Osteoblast (primary cell): ENCODE measurements around the gene LASP1. TPM values are rescaled to one million over a fixed set of nuclear protein-coding genes. Genes with fewer than 3 reads are reported as not detected.

Experiments
- DNase-seq: peaks from one replicate; pipeline ENCODE4 v3.0.0; 2011; ENCODE audit warnings: low spot score, mixed read lengths; ENCODE audit not compliant: insufficient read length; ENCODE audit errors: missing footprints
- H2AFZ ChIP-seq: 2 replicates; pipeline ENCODE4 v1.6.0; 2011; ENCODE audit warnings: mild to moderate bottlenecking, low read length
- H3K27ac ChIP-seq: 2 replicates; pipeline ENCODE4 v1.5.1; 2011; ENCODE audit warnings: mild to moderate bottlenecking, low read depth, low read length, moderate library complexity
- H3K27me3 ChIP-seq: 2 replicates; pipeline ENCODE4 v1.6.0; 2012; ENCODE audit warnings: mild to moderate bottlenecking, control low read depth, inconsistent platforms, low read length, moderate library complexity; ENCODE audit not compliant: insufficient read depth
- H3K36me3 ChIP-seq: 2 replicates; pipeline ENCODE4 v1.5.1; 2011; ENCODE audit warnings: mild to moderate bottlenecking, low read length, control low read depth, moderate library complexity; ENCODE audit not compliant: insufficient read depth
- H3K4me1 ChIP-seq: 2 replicates; pipeline ENCODE4 v1.5.1; 2011; ENCODE audit warnings: mild to moderate bottlenecking, low read length, control low read depth, moderate library complexity; ENCODE audit not compliant: insufficient read depth
- H3K4me2 ChIP-seq: 2 replicates; pipeline ENCODE4 v1.6.0; 2011; ENCODE audit warnings: mild to moderate bottlenecking, low read length; ENCODE audit not compliant: insufficient read depth
- H3K4me3 ChIP-seq: fragments of 200-600 bp; sonication (generic); 3 replicates; pipeline ENCODE4 v1.5.1; 2012; ENCODE audit warnings: mild to moderate bottlenecking, low read length, inconsistent platforms; ENCODE audit not compliant: insufficient read depth
- H3K79me2 ChIP-seq: 2 replicates; pipeline ENCODE4 v1.6.0; 2012; ENCODE audit warnings: mild to moderate bottlenecking, low read length, control low read depth, inconsistent platforms; ENCODE audit not compliant: insufficient read depth
- H3K9me3 ChIP-seq: 2 replicates; pipeline ENCODE4 v1.5.1; 2011; ENCODE audit warnings: low read depth, low read length, control low read depth
- H4K20me1 ChIP-seq: 2 replicates; pipeline ENCODE4 v1.6.0; 2012; ENCODE audit warnings: mild to moderate bottlenecking, low read length, control low read depth; ENCODE audit not compliant: insufficient read depth
- total RNA-seq: library from RNA; depleted of rRNA; stranded (reverse); fragments of >200 nt; gene quantifications from 2 replicates; pipeline ENCODE4 v1.2.3, GENCODE V29; 2012
- TF ChIP-seq, protein P1 (sequence below): IDR thresholded peaks from 2 replicates; pipeline ENCODE4 v1.5.1; 2011; ENCODE audit warnings: mild to moderate bottlenecking, low read depth, low read length, moderate library complexity; ENCODE audit errors: extremely low read depth

Gene LASP1
- total RNA-seq, 1 donor: 228 TPM

DNA sequence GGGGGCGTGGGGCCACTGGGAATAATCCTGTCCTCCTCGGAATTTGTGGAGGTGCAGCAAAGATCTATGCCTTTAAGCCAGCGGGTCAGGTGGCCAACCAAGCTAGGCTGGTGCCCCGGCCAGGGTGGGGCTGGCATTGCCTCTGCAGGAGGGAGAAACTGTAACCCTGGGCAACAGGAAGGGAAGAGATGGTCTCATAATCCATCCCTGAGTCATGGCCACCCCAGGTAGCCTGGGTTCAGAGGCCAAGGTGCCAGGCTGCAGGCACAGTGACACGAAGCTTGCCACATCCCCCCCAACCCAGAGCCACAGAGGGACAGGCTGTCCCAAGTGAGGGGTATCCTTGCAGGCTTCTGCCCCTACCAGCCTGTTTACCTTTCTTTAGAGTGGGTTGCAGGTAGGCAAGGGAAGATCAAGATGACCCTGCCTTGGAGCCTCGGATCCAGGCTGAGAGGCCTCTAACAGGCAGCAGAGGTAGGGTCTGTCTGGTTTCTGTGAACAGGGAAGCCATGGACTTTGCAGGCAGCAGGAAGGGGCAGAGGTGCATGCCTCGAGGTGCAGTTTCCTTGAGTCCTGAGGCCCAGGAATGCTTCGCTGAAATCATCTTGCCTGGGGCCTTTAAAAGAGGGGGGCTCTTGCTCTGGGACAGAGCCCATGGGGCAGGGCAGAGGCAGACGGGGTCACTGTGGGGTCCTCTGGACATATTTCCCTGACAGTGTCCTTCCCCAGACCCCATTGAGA lies 4.0 kb downstream of the LASP1 start:
- peaks cover 71% of the 10 kb centered on the region for H4K20me1 ChIP-seq
- H3K4me1 ChIP-seq: peaks cover 48% of the 10 kb centered on the region
- H2AFZ ChIP-seq: no peak overlapping the region
- no peaks in the 10 kb centered on the region for H3K9me3 ChIP-seq
- TF ChIP-seq, protein P1, sequence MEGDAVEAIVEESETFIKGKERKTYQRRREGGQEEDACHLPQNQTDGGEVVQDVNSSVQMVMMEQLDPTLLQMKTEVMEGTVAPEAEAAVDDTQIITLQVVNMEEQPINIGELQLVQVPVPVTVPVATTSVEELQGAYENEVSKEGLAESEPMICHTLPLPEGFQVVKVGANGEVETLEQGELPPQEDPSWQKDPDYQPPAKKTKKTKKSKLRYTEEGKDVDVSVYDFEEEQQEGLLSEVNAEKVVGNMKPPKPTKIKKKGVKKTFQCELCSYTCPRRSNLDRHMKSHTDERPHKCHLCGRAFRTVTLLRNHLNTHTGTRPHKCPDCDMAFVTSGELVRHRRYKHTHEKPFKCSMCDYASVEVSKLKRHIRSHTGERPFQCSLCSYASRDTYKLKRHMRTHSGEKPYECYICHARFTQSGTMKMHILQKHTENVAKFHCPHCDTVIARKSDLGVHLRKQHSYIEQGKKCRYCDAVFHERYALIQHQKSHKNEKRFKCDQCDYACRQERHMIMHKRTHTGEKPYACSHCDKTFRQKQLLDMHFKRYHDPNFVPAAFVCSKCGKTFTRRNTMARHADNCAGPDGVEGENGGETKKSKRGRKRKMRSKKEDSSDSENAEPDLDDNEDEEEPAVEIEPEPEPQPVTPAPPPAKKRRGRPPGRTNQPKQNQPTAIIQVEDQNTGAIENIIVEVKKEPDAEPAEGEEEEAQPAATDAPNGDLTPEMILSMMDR: no peak
- H3K4me2 ChIP-seq: peak overlapping the region; percentile 94
- H3K36me3 ChIP-seq: peaks cover 19% of the 10 kb centered on the region
- DNase-seq: no peak
- H3K4me3 ChIP-seq: peak overlapping the region; percentile 44
- H3K27ac ChIP-seq: peak overlapping the region; percentile 31
- peaks cover 86% of the 10 kb centered on the region for H3K79me2 ChIP-seq
- H3K27me3 ChIP-seq: no peaks in the 10 kb centered on the region

DNA sequence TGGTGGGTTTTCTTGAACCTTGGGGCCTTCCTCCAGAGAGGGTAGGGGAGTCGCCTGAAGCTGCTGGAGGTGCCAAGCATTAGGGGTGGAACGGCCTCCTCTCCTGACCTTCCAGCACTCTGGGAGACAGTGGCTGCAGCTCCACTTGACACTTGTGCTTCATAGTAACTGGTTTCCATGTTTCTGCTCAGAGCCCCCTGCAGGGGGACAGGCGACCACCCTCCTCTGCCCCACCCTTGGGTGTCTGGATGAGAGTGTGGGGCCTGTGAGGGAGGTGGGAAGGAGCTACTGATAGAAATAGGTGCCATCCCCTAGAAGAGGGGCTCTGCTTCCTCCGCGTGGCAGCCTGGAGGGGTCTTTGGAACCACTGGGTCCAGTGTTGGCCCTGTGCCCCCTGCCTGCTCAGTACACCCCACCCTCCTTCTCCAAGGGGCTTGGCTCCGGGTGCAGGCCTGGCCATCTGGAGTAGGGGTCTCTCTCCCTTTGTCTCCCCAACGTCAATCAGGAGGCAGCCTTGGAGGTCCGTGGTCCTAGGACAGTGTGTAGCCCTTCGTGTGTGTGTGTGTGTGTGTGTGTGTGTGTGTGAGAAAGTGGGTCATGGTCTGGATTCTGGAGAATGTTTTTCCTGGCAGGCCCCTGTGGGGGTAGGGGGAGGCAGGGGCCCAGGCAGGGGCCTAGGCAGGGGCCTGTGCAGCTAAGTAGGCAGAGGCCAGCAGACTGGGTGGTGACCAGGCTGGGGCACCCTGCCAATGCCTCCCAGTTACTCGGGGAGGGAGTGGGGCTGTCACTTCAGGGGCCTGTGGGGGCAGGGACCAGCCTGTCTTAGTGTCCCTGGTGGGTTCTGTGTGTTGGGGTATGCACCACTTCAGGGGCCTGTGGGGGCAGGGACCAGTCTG lies 4.9 kb downstream of the LASP1 start:
- TF ChIP-seq, protein P1: no peak
- H2AFZ ChIP-seq: no peak overlapping the region
- H3K27ac ChIP-seq: peak overlapping the region; percentile 31
- DNase-seq: peak; percentile 73
- peaks cover 76% of the 10 kb centered on the region for H4K20me1 ChIP-seq
- peaks cover 56% of the 10 kb centered on the region for H3K4me1 ChIP-seq
- peaks cover 22% of the 10 kb centered on the region for H3K36me3 ChIP-seq
- peak overlapping the region; percentile 54 for H3K4me3 ChIP-seq
- H3K4me2 ChIP-seq: peak overlapping the region; percentile 94
- H3K79me2 ChIP-seq: peaks cover 91% of the 10 kb centered on the region
- H3K27me3 ChIP-seq: no peaks in the 10 kb centered on the region
- no peaks in the 10 kb centered on the region for H3K9me3 ChIP-seq

DNA sequence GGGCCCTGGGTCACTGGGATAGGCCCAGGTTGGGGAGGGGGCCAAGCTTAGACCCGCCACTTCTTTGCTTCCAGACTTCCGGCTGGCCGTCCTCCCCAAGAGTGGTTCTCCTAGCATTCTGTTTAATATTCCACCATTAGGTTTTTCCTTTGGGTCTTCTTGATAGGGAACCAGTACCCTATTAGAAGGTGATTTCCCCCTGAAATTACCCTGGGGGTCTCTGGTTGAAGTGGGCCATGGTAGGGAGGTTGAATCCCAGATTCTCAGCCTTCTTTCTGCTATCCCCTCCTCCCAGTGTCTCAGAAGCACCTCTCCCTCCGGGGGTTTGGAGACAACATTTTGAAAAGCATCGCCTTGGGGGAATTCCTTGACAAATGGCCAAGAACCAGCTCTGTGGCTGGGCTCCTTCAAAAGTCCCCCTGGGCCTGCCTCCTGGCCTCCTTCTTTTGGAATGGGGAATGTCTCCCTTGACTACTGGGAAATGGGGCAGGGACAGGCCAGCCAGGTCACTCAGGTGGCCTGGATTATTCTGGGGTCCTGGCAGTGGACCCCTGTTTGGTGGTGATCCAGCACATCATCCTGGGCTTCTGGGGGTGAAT lies 5.7 kb downstream of the LASP1 start:
- peaks cover 87% of the 10 kb centered on the region for H3K79me2 ChIP-seq
- peak overlapping the region; percentile 54 for H3K4me3 ChIP-seq
- no peaks in the 10 kb centered on the region for H3K27me3 ChIP-seq
- no peaks in the 10 kb centered on the region for H3K9me3 ChIP-seq
- H3K4me2 ChIP-seq: peak overlapping the region; percentile 94
- TF ChIP-seq, protein P1: no peak
- peaks cover 64% of the 10 kb centered on the region for H3K4me1 ChIP-seq
- peak overlapping the region; percentile 7 for H3K27ac ChIP-seq
- no peak overlapping the region for H2AFZ ChIP-seq
- peaks cover 85% of the 10 kb centered on the region for H4K20me1 ChIP-seq
- H3K36me3 ChIP-seq: peaks cover 27% of the 10 kb centered on the region
- DNase-seq: peak; percentile 70
